Stimulated activated CD4-positive, alpha-beta T cell treated with anti-CD3 and anti-CD28 coated beads, Interleukin-15, amount 100 ng/mL, for 24 hours (primary cell): ENCODE measurements around the gene NADSYN1.

Source experiments
- DNase-seq: peaks from one replicate; pipeline ENCODE4 v3.0.0-alpha.2; 2020

The NADSYN1 gene

GRCh38 chr11:71434576-71435130 is 18.4 kb upstream of the NADSYN1 start:
- DNase-seq = no peak

DNA sequence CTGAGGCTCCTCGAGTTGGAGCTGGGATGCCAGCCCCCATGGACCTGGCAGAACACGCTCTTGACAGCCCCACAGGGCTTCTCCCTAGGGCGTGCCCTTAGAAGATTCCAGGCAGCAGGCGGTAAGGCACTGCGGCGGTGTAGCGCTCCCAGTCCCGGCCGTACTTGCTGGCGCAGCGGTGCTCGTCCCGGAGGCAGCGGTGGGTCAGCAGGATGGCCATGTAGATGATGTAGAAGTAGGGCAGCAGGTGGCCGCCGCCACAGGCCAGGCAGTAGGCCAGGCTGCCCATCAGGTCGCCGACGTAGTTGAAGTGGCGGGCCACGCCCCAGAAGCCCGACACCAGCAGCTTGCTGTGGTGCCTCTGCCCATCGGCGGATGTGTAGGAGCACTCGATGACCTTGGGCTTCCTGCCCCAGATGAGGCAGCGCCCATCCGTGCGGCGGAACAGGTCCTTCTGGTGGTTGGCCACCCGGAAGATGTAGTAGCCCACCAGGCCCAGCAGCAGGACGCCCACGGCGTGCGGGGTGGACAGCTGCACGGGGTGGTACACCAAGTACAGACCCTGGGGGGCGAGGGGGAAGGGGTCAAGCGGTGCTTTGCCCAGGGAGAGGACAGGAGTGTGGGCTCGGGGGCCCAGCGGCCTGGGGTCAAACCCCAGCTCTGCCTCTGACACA is 17.6 kb upstream of the NADSYN1 start:
- no peak for DNase-seq

DNA sequence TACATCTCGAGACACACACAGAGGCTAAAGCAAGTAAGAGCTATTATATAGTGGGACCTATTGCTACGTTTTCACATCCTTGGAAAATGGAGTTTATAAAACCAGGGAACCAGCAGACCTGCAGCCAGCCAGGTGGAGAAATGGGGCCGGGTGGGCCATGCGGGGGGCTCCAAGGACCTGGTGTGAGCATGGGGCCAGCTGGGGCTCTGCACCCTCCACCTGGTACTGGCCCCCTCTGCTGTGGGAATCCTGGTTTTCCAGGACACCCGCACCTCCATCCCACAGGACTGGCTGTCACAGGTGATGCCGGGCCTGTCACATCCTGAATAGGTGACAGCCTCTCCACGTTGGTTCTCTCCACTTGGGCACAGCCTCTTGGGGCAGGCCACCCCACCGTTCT is 16.1 kb upstream of the NADSYN1 start:
- no peak for DNase-seq

DNA sequence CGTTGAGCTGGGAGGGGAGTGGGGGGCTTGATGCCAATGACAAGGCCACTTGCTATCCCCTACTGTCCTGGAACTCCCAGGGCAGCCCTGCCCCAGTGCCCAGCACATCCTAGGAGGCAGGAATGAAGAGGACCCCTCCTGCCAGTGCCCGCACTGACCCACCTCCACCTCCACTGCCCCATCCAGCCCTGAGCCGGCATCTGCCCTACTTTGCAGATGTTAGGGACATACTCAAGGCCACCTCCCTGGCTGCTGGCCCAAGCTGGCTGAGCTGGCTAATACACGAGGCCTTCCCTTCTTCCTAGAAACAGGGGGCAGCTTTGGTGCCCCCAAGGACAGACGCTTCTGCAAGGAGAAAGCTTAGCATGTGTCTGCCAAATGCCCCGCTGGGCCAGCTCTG is 15.6 kb upstream of the NADSYN1 start:
- no peak for DNase-seq

GRCh38 chr11:71437879-71438278 is 15.1 kb upstream of the NADSYN1 start:
- no peak for DNase-seq

DNA sequence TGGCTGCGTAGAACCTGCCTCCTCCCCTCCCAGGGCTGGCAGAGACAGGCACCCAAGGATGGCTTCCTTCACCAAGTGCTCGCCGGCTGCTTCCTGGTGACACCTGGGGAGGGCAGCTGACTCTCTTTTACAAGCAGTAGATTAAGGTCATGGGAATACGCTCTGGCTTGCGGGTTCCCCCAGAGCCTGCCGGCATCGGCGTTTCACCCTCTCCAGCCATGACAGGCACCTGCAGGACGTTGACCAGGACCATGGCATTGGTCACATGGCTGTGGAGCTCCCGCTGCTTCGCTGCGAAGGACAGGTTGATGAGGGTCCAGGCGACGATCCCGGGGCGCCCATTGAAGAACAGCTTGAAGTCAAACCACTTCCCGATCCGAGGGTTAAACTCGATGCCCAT is 14.4 kb upstream of the NADSYN1 start:
- no peak for DNase-seq

DNA sequence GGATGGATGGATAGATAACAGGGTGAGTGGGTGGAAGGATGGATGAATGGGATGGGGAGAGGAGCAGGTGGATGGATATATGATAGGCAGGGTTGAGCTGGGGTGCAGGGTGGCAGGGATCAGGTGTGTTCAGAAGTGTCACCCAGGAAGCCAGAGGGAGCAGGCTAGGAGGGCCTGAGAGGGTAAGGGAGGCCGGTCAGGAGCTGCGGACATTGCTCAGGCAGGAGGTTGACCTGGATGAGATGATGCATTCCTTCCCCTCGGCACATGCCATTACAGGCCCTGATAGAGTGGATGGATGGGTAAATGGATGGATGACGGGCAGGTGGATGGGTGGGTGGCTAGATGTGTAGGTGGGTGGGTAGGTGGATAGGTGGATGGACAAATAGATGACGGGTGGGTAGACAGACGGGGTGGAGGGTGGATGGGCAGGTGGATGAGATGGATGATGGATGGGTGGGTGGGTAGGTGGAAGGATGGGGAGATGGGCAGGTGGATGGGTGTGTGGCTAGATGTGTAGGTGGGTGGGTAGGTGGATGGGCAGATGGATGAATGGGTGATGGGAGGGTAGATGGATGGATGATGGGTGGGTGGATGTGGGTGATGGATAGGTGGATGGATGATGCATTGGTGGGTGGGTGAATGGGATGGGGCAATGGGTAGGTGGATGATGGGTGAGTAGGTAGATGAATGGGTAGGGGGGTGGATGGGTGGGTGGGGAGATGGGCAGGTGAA is 12.8 kb upstream of the NADSYN1 start:
- no peak for DNase-seq

DNA sequence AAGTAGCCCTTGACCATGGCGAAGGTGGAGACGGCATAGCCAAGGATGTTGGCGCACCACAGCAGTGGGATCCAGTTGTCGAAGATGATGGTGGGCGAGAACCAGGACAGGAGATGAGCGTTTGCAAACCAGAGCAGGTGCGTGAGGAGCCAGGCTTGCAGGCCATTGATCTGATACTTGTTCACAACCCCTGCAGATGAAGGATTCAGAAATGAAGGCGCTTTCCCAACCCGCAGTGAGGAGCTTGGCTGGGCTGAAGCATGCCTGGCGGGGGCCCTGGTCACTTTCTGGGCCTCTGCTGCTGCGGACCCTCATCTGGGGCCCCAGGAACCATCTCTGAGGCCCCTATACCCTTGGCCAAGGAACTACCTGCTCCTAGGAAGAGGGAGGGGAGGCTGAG is 11.8 kb upstream of the NADSYN1 start:
- DNase-seq = no peak

DNA sequence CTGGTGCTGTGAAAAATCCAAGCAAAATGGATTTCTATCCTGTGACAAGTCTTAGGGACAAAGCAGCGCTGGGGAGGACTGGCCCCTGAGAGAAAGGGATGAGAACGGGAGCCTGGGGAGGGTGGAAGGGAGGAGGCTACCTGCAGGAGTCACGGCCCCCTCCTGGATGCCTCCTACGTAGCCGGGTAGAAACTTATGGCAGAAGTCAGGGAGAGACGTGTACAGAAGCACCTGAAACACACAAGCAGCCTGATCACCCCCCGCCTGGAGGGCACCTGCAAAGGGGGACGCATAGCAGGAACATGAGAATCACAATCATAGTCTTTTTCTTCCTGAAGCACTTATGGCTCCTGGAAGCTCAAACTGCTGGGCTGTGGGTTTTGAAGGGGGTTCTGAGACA is 10.9 kb upstream of the NADSYN1 start:
- no peak for DNase-seq

DNA sequence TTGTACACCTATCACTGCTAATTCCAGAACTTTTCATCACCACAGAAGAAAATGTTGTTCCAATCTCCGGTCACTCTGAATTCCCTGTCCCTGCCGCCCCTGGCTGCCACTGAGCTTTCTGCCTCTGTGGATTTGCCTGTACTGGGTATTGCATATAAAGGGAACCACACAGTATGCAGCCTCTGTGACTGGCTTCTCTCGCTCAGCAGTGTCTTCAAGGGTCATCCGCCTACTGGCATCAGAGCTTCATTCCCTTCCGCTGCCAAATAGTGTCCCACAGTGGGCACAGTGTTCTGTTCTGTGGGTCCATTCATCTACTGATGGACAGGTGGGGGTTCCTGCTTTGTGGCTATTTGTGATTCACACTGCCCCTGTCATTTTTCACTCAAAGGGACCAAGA is 10.1 kb upstream of the NADSYN1 start:
- no peak for DNase-seq

- no peak for DNase-seq
Observed at GRCh38 chr11:71443736-71444445, 9.1 kb upstream of the NADSYN1 start.

DNA sequence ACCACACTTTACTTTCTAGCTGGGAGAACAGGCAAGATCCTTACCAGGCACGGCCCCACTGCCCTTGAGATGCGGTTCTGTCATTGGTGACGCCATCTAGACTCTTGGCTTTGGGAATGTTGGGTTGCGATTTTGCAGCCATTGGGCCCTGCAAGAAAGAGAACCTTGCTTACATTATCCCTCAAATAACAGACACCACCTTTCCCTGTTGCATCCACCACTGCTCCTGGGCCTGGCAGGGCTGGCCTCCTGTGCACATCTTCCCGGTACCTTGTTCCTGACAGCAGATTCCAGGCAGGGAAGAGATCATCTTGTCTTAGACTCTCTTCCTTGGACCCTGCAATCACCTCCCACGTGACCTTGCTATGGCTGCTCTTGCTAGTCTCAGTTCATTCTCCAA is 8.2 kb upstream of the NADSYN1 start:
- DNase-seq = no peak

DNA sequence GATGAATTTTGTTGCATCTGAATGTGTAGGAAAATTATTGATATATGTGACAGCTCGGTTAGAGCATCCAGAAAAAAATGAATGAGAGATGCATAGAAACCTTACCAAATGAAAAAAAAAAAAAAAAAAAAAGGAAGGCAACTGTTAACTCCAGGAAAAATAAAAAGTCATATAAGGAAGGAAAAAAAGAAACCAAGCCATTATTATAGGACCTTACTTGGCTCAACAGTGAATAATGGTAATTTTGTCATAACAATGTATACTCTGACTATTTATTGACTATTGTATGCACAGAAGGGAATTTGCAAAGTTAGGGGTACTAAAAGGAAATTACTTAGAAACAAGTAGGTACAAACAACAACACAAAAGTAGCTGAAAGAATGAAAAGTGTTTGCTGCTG is 6.9 kb upstream of the NADSYN1 start:
- DNase-seq = no peak

GRCh38 chr11:71446942-71447688 is 5.9 kb upstream of the NADSYN1 start:
- no peak for DNase-seq

DNA sequence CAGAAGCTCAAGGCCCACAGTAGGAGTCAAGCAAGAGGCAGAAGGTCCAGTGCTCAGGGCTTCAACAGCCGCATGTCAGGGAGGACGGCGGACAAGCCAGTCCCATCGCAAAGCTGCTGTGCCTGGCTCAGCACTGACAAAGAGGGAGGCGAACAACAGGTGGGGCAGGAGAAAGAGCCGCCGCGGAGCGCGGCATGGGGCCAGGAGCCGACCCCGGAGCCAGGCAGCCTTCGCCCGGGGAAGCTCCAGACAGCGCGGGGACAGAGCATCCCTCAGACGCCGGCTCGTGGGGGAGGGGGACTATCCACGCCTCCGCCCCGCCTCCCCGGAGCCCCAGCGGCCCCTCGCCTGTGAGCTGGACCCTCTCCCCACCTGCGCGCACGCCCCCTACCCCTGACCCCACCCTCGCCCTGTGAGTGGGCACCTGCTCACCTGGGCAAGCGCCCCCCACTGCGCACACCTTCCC is 5.2 kb upstream of the NADSYN1 start:
- DNase-seq = peak; percentile 61

DNA sequence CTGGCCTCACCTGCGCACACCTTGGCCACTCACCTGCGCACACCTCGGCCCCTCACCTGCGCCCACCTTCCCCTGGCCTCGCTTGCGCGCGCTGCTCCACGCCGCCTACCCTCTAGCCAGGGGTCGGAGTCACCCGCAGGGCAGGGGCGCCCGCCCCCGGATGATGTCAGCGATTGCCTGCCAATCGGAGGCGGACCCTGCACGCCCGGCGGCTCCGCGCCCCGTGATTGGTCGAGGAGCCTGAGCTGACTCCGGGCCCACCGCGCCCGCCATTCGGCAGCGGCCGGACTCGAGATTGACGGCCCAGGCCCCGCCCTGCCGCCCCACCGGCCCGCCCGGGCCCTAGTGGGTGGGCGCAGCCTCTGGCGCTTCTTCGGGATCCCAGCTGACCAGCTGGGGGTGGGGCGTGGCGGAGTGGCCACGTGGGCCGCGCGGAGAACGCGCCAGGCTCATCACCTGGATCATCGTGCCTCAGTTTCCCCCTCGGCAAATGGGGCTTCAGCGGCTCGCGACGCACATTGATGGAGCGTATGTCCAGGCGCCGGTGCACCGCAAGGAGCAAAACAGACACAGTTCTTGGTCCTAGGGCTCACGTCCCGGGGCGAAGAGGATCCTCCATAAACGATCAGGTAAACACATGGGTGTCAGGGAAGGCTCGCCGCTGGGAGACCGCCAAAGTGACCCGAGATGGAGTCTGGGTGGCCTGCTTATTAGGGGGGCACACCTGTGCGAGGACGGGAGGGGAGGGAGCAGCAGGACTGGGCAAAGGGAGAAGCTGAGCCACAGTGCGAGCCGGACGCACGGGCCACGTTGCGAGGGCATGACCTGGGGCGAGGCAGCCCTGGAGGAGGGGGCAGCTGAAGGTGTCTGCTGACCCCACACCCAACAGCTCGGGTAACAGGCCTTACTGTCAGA is 4.5 kb upstream of the NADSYN1 start, which contains the start of gene DHCR7:
Gene DHCR7 (minus strand): TSS at position 137 of the 915 bp plus-strand sequence. CDS start 3,441 bp downstream, outside the sequence.
- peak; percentile 98 for DNase-seq

GRCh38 chr11:71449596-71449995 is 3.4 kb upstream of the NADSYN1 start:
- no peak for DNase-seq

GRCh38 chr11:71450507-71450906 is 2.5 kb upstream of the NADSYN1 start:
- no peak for DNase-seq

- no peak for DNase-seq
Observed at GRCh38 chr11:71450939-71451338, 2.1 kb upstream of the NADSYN1 start.

DNA sequence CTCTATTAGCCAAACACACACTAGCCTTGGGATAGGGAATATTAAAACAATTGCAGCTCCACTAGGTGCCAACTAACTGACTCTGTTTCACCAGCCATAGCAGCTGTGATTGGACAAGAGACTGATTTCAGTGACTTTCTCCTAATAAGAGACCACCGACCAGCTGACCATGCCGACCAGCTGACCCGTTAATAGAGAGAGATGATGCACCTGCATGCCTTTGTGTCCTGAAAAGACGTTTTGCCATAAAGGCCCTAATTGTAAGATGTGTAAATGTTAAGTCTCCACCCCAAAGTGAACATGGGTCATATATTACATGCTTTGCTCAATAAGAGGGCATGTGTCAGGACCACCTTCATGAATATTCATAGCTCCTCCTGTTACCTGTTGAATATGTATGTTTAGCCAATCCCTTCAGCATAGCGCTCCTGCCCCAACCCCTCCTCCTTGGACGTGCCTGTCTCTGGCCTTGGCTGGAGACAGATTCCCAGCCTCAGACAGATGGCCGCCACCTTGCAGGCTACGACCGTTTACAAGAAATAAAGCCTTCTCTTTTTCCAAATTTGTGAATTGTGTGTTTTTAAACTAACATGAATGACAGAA is 1.3 kb upstream of the NADSYN1 start:
- no peak for DNase-seq
